ENCODE data around the gene ZBTB39. TPM values are rescaled to one million over a fixed set of nuclear protein-coding genes. Genes with fewer than 3 reads are reported as not detected.

Gene ZBTB39
- total and polyA plus RNA-seq, 4 donors, result 1.8 to 9.9 (median 3.0) TPM

DNA sequence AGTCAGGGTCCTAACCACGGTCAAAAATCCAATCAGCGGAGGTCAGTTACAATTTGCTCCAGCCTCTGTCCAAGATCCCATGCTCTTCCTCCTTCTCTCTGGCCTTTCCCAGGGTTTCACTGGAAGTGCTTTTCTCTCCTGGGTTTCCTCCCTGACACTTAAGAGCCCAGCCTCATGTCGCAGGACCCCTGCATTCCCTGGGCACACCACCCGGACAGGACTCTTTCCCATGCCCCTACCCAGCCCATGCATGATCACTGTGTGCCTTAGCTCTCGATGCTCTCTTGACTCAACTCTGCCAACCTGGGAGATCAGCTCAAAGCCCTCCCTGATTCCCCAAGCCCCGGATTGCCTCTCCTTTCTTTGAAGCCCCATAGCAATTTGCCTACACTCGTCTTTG is 25.4 kb upstream of the ZBTB39 start:
- Histone ChIP-seq H3K9me3 (ENCODE audit: control insufficient read depth in 4 of 4, low read length in 3 of 4) (no peaks in the 10 kb centered on the region), H3K27ac (ENCODE audit: low read depth in 1 of 2, low read length in 2 of 2) (no peak overlapping the region), H3K9ac (ENCODE audit: low read depth in 1 of 2, low read length in 2 of 2) (no peak overlapping the region), H3K4me3 (ENCODE audit: low read depth in 1 of 3, low read length in 3 of 3) (no peak overlapping the region), H3K4me1 (ENCODE audit: control insufficient read depth in 4 of 4, insufficient read depth in 4 of 4, low read length in 3 of 4) (no peaks in the 10 kb centered on the region), H3K27me3 (ENCODE audit: control insufficient read depth in 4 of 4, insufficient read depth in 4 of 4, low read length in 3 of 4) (no peaks in the 10 kb centered on the region), H3K36me3 (ENCODE audit: control insufficient read depth in 4 of 4, insufficient read depth in 3 of 4, low read depth in 1 of 4, low read length in 3 of 4) (no peaks in the 10 kb centered on the region)
- no peak for TF ChIP-seq HNF4A (conservative IDR thresholded peaks at IDR 0.05)
- no peak for TF ChIP-seq RXRA (IDR thresholded peaks at IDR 0.05)
- no peak for TF ChIP-seq FOXA1 (IDR thresholded peaks at IDR 0.05)
- TF ChIP-seq HNF4G (IDR thresholded peaks at IDR 0.05), result no peak
- TF ChIP-seq FOXA2 (IDR thresholded peaks at IDR 0.05), result no peak
- no peak for TF ChIP-seq TAF1 (conservative IDR thresholded peaks at IDR 0.05)
- TF ChIP-seq GABPA (IDR thresholded peaks at IDR 0.05 in 1 of 2, conservative IDR thresholded peaks at IDR 0.05 in 1 of 2), result no peak
- TF ChIP-seq, protein P1, sequence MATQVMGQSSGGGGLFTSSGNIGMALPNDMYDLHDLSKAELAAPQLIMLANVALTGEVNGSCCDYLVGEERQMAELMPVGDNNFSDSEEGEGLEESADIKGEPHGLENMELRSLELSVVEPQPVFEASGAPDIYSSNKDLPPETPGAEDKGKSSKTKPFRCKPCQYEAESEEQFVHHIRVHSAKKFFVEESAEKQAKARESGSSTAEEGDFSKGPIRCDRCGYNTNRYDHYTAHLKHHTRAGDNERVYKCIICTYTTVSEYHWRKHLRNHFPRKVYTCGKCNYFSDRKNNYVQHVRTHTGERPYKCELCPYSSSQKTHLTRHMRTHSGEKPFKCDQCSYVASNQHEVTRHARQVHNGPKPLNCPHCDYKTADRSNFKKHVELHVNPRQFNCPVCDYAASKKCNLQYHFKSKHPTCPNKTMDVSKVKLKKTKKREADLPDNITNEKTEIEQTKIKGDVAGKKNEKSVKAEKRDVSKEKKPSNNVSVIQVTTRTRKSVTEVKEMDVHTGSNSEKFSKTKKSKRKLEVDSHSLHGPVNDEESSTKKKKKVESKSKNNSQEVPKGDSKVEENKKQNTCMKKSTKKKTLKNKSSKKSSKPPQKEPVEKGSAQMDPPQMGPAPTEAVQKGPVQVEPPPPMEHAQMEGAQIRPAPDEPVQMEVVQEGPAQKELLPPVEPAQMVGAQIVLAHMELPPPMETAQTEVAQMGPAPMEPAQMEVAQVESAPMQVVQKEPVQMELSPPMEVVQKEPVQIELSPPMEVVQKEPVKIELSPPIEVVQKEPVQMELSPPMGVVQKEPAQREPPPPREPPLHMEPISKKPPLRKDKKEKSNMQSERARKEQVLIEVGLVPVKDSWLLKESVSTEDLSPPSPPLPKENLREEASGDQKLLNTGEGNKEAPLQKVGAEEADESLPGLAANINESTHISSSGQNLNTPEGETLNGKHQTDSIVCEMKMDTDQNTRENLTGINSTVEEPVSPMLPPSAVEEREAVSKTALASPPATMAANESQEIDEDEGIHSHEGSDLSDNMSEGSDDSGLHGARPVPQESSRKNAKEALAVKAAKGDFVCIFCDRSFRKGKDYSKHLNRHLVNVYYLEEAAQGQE (IDR thresholded peaks at IDR 0.05), result no peak
- TF ChIP-seq, protein P2, sequence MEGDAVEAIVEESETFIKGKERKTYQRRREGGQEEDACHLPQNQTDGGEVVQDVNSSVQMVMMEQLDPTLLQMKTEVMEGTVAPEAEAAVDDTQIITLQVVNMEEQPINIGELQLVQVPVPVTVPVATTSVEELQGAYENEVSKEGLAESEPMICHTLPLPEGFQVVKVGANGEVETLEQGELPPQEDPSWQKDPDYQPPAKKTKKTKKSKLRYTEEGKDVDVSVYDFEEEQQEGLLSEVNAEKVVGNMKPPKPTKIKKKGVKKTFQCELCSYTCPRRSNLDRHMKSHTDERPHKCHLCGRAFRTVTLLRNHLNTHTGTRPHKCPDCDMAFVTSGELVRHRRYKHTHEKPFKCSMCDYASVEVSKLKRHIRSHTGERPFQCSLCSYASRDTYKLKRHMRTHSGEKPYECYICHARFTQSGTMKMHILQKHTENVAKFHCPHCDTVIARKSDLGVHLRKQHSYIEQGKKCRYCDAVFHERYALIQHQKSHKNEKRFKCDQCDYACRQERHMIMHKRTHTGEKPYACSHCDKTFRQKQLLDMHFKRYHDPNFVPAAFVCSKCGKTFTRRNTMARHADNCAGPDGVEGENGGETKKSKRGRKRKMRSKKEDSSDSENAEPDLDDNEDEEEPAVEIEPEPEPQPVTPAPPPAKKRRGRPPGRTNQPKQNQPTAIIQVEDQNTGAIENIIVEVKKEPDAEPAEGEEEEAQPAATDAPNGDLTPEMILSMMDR (IDR thresholded peaks at IDR 0.05; ENCODE audit: low read depth, low read length, missing input control), result no peak
- no peak for TF ChIP-seq SP1 (IDR thresholded peaks at IDR 0.05)
- no peak for TF ChIP-seq JUND (IDR thresholded peaks at IDR 0.05)
- TF ChIP-seq RAD21 (IDR thresholded peaks at IDR 0.05), result no peak
- no peak for DNase-seq (ENCODE audit: low spot score)
- WGBS, result 90% methylated on average over 7 of the region's 7 CpGs

DNA sequence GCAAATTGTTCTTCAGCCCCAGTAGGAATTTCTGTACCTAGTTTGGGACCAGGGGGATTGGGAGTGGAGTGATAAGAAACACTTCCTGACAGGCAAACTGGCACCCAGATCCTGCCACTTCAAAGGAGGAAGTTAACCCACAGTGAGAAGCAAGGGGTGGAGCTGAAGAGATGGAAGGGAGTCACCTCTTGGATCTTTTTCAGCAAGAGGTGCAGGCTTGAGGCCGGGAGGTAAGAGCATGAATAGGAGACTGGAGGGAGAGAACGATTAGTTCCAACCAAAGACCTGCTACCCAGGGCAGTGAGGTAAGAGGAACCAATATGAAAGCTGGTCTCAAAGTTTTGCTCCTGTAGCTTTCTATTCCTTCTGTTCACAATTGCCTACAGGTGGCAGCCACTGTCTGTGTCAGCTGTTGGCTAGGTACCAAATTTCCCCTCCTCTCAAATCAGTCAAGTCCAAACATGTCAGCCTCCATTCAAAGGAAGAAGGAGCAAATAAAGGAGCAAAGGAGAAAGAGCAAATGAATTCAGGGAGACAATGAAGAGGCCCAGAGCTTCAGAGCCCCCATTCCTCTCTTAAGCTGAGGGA is 24.9 kb upstream of the ZBTB39 start:
- Histone ChIP-seq H3K27ac (ENCODE audit: low read depth in 1 of 2, low read length in 2 of 2) (no peak overlapping the region), H3K27me3 (ENCODE audit: control insufficient read depth in 4 of 4, insufficient read depth in 4 of 4, low read length in 3 of 4) (no peaks in the 10 kb centered on the region), H3K36me3 (ENCODE audit: control insufficient read depth in 4 of 4, insufficient read depth in 3 of 4, low read depth in 1 of 4, low read length in 3 of 4) (no peaks in the 10 kb centered on the region), H3K4me3 (ENCODE audit: low read depth in 1 of 3, low read length in 3 of 3) (no peak overlapping the region), H3K4me1 (ENCODE audit: control insufficient read depth in 4 of 4, insufficient read depth in 4 of 4, low read length in 3 of 4) (no peaks in the 10 kb centered on the region), H3K9me3 (ENCODE audit: control insufficient read depth in 4 of 4, low read length in 3 of 4) (no peaks in the 10 kb centered on the region), H3K9ac (ENCODE audit: low read depth in 1 of 2, low read length in 2 of 2) (no peak overlapping the region)
- 59% methylated on average over 2 of the region's 2 CpGs for WGBS
- DNase-seq (ENCODE audit: low spot score), result no peak
- TF ChIP-seq, protein P3, sequence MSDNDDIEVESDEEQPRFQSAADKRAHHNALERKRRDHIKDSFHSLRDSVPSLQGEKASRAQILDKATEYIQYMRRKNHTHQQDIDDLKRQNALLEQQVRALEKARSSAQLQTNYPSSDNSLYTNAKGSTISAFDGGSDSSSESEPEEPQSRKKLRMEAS (IDR thresholded peaks at IDR 0.05), result no peak
- TF ChIP-seq RAD21 (IDR thresholded peaks at IDR 0.05), result no peak
- no peak for TF ChIP-seq RXRA (IDR thresholded peaks at IDR 0.05)
- no peak for TF ChIP-seq YY1 (IDR thresholded peaks at IDR 0.05)
- no peak for TF ChIP-seq HNF4G (IDR thresholded peaks at IDR 0.05)
- TF ChIP-seq JUND (IDR thresholded peaks at IDR 0.05), result no peak
- TF ChIP-seq, protein P4, sequence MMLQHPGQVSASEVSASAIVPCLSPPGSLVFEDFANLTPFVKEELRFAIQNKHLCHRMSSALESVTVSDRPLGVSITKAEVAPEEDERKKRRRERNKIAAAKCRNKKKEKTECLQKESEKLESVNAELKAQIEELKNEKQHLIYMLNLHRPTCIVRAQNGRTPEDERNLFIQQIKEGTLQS (IDR thresholded peaks at IDR 0.05), result no peak
- TF ChIP-seq, protein P5, sequence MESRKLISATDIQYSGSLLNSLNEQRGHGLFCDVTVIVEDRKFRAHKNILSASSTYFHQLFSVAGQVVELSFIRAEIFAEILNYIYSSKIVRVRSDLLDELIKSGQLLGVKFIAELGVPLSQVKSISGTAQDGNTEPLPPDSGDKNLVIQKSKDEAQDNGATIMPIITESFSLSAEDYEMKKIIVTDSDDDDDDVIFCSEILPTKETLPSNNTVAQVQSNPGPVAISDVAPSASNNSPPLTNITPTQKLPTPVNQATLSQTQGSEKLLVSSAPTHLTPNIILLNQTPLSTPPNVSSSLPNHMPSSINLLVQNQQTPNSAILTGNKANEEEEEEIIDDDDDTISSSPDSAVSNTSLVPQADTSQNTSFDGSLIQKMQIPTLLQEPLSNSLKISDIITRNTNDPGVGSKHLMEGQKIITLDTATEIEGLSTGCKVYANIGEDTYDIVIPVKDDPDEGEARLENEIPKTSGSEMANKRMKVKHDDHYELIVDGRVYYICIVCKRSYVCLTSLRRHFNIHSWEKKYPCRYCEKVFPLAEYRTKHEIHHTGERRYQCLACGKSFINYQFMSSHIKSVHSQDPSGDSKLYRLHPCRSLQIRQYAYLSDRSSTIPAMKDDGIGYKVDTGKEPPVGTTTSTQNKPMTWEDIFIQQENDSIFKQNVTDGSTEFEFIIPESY (IDR thresholded peaks at IDR 0.05), result no peak
- TF ChIP-seq, protein P2 (IDR thresholded peaks at IDR 0.05; ENCODE audit: low read depth, low read length, missing input control), result no peak
- TF ChIP-seq TAF1 (conservative IDR thresholded peaks at IDR 0.05), result no peak
- TF ChIP-seq HNF4A (conservative IDR thresholded peaks at IDR 0.05), result no peak
- no peak for TF ChIP-seq GABPA (IDR thresholded peaks at IDR 0.05 in 1 of 2, conservative IDR thresholded peaks at IDR 0.05 in 1 of 2)
- TF ChIP-seq, protein P1 (IDR thresholded peaks at IDR 0.05), result no peak
- TF ChIP-seq SP1 (IDR thresholded peaks at IDR 0.05), result no peak
- TF ChIP-seq FOXA1 (IDR thresholded peaks at IDR 0.05), result no peak
- TF ChIP-seq NR2F2 (IDR thresholded peaks at IDR 0.05), result no peak
- TF ChIP-seq FOXA2 (IDR thresholded peaks at IDR 0.05), result no peak
